ENCODE measurements around the gene TTYH1.

- TF ChIP-seq BHLHE40 (IDR thresholded peaks at IDR 0.05; ENCODE audit: low read depth, low read length) (no peak), CTCF (conservative IDR thresholded peaks at IDR 0.05; ENCODE audit: low read depth, low read length) (no peak), RFX5 (IDR thresholded peaks at IDR 0.05; ENCODE audit: low read depth, low read length) (no peak), POLR2A (IDR thresholded peaks at IDR 0.05; ENCODE audit: low read depth, low read length) (no peak), MXI1 (IDR thresholded peaks at IDR 0.05; ENCODE audit: borderline replicate concordance, low read depth, low read length) (no peak), ELK1 (IDR thresholded peaks at IDR 0.05; ENCODE audit: borderline replicate concordance, low read depth, low read length) (no peak), RAD21 (IDR thresholded peaks at IDR 0.05; ENCODE audit: low read length) (no peak), SMC3 (IDR thresholded peaks at IDR 0.05; ENCODE audit: low read depth, low read length) (no peak), RCOR1 (IDR thresholded peaks at IDR 0.05; ENCODE audit: insufficient replicate concordance, low read length) (no peak), USF2 (IDR thresholded peaks at IDR 0.05; ENCODE audit: low read depth, low read length) (no peak), CEBPB (IDR thresholded peaks at IDR 0.05; ENCODE audit: low read depth, low read length) (no peak), MAFK (IDR thresholded peaks at IDR 0.05; ENCODE audit: low read depth, low read length) (no peak), FOS (IDR thresholded peaks at IDR 0.05; ENCODE audit: low read depth, low read length) (no peak), MAZ (IDR thresholded peaks at IDR 0.05; ENCODE audit: borderline replicate concordance, low read depth, low read length) (no peak)
Measured at GRCh38 chr19:54426291-54426931, 11.1 kb downstream of the TTYH1 start.

Measured in IMR-90 (cell line).